ENCODE measurements around the gene KANK3.
"Not testable (repeated sequence)": the region's sequence is repeated elsewhere in the genome, so short reads cannot be mapped to it uniquely, and the experiment has no call there.

The KANK3 gene

GRCh38 chr19:8324186-8325050, 18.6 kb downstream of the KANK3 start:
- Mint-ChIP-seq H3K36me3 (ENCODE audit: insufficient read depth) (peaks cover 40% of the 10 kb centered on the region), H3K27ac (peak overlapping the region in 1 of 2 donors; percentile 63), H3K27me3 (no peaks in the 10 kb centered on the region), H3K4me3 (no peak overlapping the region), H3K4me1 (ENCODE audit: low read depth in 2 of 2) (peaks cover 20 to 21% of the 10 kb centered on the region in 2 donors), H3K9me3 (no peaks in the 10 kb centered on the region)
- ATAC-seq (replicated peaks) (no peak), DNase-seq (no peak)

DNA sequence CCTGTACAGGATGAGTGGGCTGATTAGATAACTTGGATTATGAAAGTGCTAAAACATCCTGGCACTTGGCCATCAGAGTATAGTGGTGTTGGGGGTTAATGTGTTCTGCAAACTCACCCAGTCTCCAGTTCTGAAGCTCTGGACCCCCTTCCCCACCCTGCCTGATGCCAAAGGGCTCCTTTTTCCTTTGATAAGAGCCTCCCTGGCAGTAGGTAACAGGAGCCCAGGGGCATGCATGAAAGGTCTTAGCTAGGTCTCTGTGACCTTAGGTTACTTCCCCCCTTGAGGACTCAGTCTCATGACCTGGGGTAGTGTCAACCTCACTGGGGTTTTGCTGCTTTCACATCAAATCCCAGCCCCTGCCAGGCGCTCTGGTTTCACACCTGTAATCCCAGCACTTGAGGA, 19.3 kb downstream of the KANK3 start:
- Mint-ChIP-seq H3K9me3 (no peaks in the 10 kb centered on the region), H3K27me3 (no peaks in the 10 kb centered on the region), H3K36me3 (ENCODE audit: insufficient read depth) (peaks cover 40% of the 10 kb centered on the region), H3K4me1 (ENCODE audit: low read depth in 2 of 2) (peaks cover 20 to 21% of the 10 kb centered on the region in 2 donors), H3K27ac (peak overlapping the region in 1 of 2 donors; percentile 63), H3K4me3 (no peak overlapping the region)
- DNase-seq (no peak), ATAC-seq (replicated peaks) (no peak)

GRCh38 chr19:8322638-8322997, 20.4 kb downstream of the KANK3 start:
- H3K4me1 Mint-ChIP-seq (ENCODE audit: low read depth in 2 of 2), result peaks cover 20 to 21% of the 10 kb centered on the region in 2 donors
- ATAC-seq (replicated peaks) (no peak), DNase-seq (no peak)
- H3K27me3 Mint-ChIP-seq, result no peaks in the 10 kb centered on the region
- peak overlapping the region; percentile 98 to 99 for H3K27ac Mint-ChIP-seq
- H3K36me3 Mint-ChIP-seq (ENCODE audit: insufficient read depth), result peaks cover 40% of the 10 kb centered on the region
- H3K4me3 Mint-ChIP-seq, result peak overlapping the region; percentile 95 to 98
- no peaks in the 10 kb centered on the region for H3K9me3 Mint-ChIP-seq

DNA sequence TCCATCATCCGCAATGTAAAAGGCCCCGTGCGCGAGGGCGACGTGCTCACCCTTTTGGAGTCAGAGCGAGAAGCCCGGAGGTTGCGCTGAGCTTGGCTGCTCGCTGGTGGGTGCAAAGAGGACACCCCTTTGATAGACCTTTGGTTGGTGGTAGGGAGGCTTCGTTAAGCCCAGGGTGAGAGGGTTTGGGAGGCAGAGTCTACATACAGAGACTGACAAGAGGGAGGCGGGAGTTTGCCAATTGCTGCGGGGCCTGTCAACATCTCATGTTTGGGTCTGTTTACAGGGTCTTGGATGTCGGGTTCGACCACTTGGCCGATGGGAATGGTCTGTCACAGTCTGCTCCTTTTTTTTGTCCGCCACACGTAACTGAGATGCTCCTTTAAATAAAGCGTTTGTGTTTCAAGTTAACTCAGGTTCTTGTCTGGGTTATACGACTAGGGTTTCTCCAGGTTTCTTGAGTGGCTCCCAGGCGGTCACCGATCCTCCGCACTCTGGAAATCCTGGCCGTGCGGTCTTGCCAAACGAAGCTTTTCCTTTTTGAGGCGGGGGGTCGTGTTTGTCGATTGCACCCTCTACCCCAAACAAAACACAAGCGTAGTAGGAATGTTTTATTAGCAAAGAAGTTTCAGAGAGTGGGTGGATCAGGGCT, 20.9 kb downstream of the KANK3 start:
- DNase-seq, result no peak
- H3K4me3 Mint-ChIP-seq, result peak overlapping the region; percentile 95 to 98

GRCh38 chr19:8321067-8321985, 21.7 kb downstream of the KANK3 start, which contains the start of the genes NDUFA7 and RPS28:
NDUFA7 (minus strand) TSS chr19:8321375; CDS start chr19:8321358, 17 bp downstream.
RPS28 (plus strand) TSS chr19:8321496; CDS start chr19:8321531, 35 bp downstream.
- Mint-ChIP-seq H3K4me1 (ENCODE audit: low read depth in 2 of 2) (peaks cover 20 to 22% of the 10 kb centered on the region in 2 donors), H3K27ac (peak within 1 kb of the TSS; percentile 98 to 99), H3K4me3 (peak within 1 kb of the TSS; percentile 95 to 98), H3K9me3 (no peaks in the 10 kb centered on the region), H3K27me3 (no peaks in the 10 kb centered on the region), H3K36me3 (ENCODE audit: insufficient read depth) (peaks cover 49% of the 10 kb centered on the region)
- ATAC-seq (replicated peaks), result peak; percentile 94
- peak; percentile 96 to 98 (median 97) for DNase-seq

More for the DNA sequence above, 20.9 kb downstream of the KANK3 start:
- Mint-ChIP-seq H3K36me3 (ENCODE audit: insufficient read depth) (peaks cover 41% of the 10 kb centered on the region), H3K27ac (peak overlapping the region; percentile 98 to 99), H3K4me1 (ENCODE audit: low read depth in 2 of 2) (peaks cover 20 to 21% of the 10 kb centered on the region in 2 donors), H3K9me3 (no peaks in the 10 kb centered on the region), H3K27me3 (no peaks in the 10 kb centered on the region)
- no peak for ATAC-seq (replicated peaks)

DNA sequence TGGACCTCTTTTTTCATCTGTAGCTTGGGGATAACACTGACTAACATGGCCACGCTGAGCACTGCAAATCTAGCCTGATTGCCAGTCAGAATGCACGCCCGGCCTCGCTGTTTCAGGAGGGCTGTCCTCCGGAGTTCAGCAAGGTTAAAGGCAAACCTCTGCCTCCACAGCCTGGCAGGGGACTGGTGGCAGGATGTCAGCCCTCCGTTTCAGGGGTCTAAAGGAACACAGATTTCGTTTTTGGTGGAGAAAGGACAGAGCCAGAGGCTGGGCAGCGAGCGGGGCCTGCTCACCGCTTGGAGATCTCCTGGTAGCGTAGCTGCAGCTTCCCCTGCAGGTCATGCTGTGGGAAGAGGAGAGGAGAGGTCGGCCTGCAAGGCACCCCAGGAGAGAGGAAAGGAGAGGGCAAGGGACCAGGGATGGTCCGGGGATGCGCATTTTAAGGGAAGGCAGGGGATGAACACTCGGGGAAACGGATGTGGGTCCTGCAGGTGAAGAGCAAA, 22.4 kb downstream of the KANK3 start:
- peak overlapping the region; percentile 98 to 99 for H3K27ac Mint-ChIP-seq
- H3K36me3 Mint-ChIP-seq (ENCODE audit: insufficient read depth), result peaks cover 54% of the 10 kb centered on the region
- peaks cover 20 to 22% of the 10 kb centered on the region in 2 donors for H3K4me1 Mint-ChIP-seq (ENCODE audit: low read depth in 2 of 2)

DNA sequence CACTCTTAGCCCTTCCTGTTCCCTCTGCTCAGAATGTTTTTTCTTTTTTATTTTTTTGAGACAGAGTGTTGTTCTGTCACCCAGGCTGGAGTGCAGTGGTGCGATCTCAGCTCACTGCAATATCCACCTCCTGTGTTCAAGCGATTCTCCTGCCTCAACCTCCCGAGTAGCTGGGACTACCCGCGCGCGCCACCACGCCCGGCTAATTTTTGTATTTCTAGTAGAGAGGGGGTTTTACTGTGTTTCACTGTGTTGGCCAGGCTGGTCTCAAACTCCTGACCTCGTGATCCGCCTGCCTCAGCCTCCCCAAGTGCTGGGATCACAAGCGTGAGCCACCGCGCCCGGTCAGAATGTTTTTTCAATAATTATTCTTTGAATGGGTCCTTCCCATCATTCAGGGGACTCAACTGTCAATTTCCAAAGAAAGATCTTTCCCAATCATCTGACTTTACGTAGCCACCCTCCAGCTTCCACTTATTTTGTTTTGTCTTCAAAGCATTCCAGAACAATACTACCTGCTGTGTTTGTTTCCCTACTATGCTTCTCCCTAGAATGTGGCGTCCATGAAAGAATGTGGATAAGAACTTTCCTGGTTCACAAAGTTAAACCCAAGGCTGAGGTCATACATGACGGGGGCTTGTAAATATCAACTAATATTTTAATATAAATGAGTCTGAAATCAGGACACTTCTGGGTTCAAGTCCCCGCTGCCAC, 23.1 kb downstream of the KANK3 start:
- peaks cover 50% of the 10 kb centered on the region for H3K36me3 Mint-ChIP-seq (ENCODE audit: insufficient read depth)

More for the DNA sequence above, 22.4 kb downstream of the KANK3 start:
- H3K9me3 Mint-ChIP-seq, result no peaks in the 10 kb centered on the region
- DNase-seq (no peak), ATAC-seq (replicated peaks) (peak; percentile 13)
- no peaks in the 10 kb centered on the region for H3K27me3 Mint-ChIP-seq
- peak overlapping the region; percentile 95 to 98 for H3K4me3 Mint-ChIP-seq

DNA sequence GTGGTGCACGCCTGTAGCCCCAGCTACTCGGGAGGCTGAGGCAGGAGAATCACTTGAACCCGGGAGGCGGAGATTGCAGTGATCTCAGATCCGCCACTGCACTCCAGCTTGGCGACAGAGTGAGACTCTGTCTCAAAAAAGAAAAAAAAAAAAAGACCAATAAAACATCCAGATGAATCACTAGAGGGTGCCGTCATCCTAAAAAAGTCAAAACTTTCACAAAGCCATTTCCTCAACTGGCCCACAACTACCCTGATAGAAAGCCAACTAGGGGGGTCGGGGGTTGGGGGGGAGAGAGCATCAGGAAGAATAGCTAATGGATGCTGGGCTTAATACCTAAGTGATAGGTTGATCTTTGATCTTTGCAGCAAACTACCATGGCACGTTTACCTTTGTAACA, 24.2 kb downstream of the KANK3 start:
- not testable (repeated sequence) for ATAC-seq (replicated peaks); H3K27ac Mint-ChIP-seq; H3K4me3 Mint-ChIP-seq; DNase-seq; H3K9me3 Mint-ChIP-seq; H3K27me3 Mint-ChIP-seq
- peaks cover 20 to 22% of the 10 kb centered on the region in 2 donors for H3K4me1 Mint-ChIP-seq (ENCODE audit: low read depth in 2 of 2)
- H3K36me3 Mint-ChIP-seq (ENCODE audit: insufficient read depth), result peaks cover 51% of the 10 kb centered on the region

More for the DNA sequence above, 23.1 kb downstream of the KANK3 start:
- Mint-ChIP-seq H3K4me3 (peak overlapping the region; percentile 95 to 98), H3K27me3 (no peaks in the 10 kb centered on the region), H3K9me3 (no peaks in the 10 kb centered on the region), H3K27ac (peak overlapping the region; percentile 98 to 99), H3K4me1 (ENCODE audit: low read depth in 2 of 2) (peaks cover 20 to 22% of the 10 kb centered on the region in 2 donors)
- DNase-seq (no peak), ATAC-seq (replicated peaks) (no peak)

DNA sequence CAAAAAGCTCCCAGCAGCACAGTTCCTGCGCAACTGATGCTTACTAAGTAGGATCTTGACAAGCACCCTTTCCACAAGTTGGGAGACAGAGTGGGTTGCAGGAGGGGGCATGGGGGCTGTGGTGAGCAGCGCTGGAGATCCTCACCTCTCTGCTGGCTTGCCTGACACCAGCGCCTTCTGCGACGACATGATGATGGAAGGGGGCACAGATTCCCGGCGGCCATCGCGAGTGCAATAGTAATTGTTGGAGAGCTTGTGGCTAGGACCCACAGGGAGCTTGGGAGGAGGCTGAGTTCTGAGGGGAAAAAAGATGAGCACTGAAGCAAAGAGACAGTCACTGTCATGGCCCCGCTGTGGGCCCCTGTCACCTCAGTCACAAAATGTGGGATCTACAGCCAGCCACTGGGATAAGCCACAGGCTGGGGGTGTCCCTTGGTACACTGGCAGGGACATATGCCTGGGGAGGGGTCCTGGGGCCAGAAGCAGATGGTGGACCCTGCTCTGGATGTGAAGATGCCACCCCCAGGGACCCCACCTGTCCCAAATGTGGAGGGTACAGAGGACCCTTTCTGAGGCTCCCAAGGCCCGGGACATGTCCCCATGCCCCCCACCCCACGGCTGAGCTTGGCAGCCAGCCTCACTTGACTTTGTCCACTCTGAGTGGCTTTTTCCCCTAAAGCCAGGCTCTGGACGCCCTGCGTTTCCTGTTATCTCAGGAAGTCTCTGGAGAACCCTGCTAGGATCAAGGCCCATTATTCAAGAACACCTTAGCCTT, 26.5 kb downstream of the KANK3 start:
- no peak for ATAC-seq (replicated peaks)
- Mint-ChIP-seq H3K9me3 (no peaks in the 10 kb centered on the region), H3K4me1 (ENCODE audit: low read depth in 2 of 2) (peaks cover 13 to 14% of the 10 kb centered on the region in 2 donors), H3K27ac (no peak overlapping the region), H3K36me3 (ENCODE audit: insufficient read depth) (peaks cover 56% of the 10 kb centered on the region), H3K27me3 (no peaks in the 10 kb centered on the region), H3K4me3 (no peak overlapping the region)
- DNase-seq, result no peak

DNA sequence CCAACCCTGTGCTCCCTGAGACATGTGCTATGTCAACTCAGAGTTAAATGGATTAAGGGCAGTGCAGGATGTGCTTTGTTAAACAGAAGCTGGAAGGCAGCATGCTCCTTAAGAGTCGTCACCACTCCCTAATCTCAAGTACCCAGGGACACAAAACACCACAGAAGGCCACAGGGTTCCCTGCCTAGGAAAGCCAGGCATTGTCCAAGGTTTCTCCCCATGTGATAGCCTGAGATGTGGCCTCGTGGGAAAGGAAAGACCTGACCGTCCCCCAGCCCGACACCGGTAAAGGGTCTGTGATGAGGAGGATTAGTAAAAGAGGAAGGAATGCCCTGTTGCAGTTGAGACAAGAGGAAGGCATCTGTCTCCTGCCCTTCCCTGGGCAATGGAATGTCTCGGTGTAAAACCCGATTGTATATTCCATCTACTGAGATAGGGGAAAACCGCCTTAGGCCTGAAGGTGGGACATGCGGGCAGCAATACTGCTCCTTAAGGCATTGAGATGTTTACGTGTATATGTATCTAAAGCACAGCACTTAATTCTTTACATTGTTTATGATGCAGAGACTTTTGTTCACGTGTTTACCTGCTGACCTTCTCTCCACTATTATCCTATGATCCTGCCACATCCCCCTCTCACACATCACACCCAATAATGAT, 28.0 kb downstream of the KANK3 start:
- Mint-ChIP-seq H3K36me3 (ENCODE audit: insufficient read depth) (peaks cover 43% of the 10 kb centered on the region), H3K27ac (peak overlapping the region in 1 of 2 donors; percentile 23)
- not testable (repeated sequence) for H3K9me3 Mint-ChIP-seq; ATAC-seq (replicated peaks); H3K27me3 Mint-ChIP-seq; H3K4me3 Mint-ChIP-seq; H3K4me1 Mint-ChIP-seq (ENCODE audit: low read depth in 2 of 2); DNase-seq

GRCh38 chr19:8311461-8312260, 31.4 kb downstream of the KANK3 start:
- Mint-ChIP-seq H3K9me3 (no peaks in the 10 kb centered on the region), H3K27ac (no peak overlapping the region), H3K4me3 (no peak overlapping the region), H3K27me3 (no peaks in the 10 kb centered on the region), H3K36me3 (ENCODE audit: insufficient read depth) (peaks cover 46% of the 10 kb centered on the region), H3K4me1 (ENCODE audit: low read depth in 2 of 2) (peaks cover 21 to 25% of the 10 kb centered on the region in 2 donors)
- ATAC-seq (replicated peaks) (no peak), DNase-seq (no peak)

All from effector memory CD8-positive, alpha-beta T cell (primary cell).